GM18507 (cell line): ENCODE measurements around the gene ASCC1.
"Not testable (repeated sequence)": the region's sequence is repeated elsewhere in the genome, so short reads cannot be mapped to it uniquely, and the experiment has no call there.

Experiments
- DNase-seq: peaks from one replicate; pipeline ENCODE4 v3.0.0; 2011; ENCODE audit warnings: low read depth; ENCODE audit not compliant: insufficient read length; ENCODE audit errors: extremely low spot score
- FAIRE-seq: peaks from 2 replicates; lab custom pipeline; 2011; peaks lifted over from hg19 to GRCh38; lab: Jason Lieb, UNC

Gene ASCC1

DNA sequence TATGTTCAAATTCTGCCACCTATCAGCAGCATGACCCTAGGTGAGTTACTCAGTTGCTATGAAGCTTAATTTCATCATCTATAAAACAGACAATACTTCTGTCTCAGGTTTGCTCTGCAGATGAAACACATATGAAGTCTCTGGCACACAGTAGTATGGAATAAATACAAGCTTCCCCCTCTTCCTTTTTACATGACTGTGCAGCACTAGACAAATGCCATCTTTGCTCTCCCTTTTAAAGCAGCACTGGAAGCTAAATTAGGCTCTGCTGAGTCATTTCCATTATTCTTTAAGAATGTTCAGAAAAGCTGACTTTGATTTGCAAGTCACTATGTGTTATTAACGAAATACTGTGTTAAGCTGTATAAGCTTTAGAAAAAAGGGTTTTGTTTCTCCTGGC lies 40.9 kb downstream of the ASCC1 start:
- peak; percentile 50 for FAIRE-seq
- no peak for DNase-seq

DNA sequence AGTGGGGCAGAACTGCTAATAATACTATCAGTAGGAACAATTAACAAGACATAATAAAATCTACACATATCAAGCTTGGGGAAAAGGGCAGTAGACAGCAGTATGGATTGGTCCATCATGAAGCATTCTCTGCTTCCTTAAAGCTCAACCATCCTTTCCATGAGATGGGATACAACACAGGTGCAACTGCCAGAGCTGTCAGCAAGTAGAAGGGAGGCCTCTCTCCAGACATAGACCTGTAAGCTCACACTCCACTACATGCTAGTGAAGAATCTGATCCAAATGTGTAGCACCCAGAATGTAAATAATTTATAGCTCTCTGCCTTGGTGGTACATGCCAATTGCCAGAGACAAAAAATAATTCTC lies 41.8 kb downstream of the ASCC1 start:
- FAIRE-seq (no peak), DNase-seq (no peak)

DNA sequence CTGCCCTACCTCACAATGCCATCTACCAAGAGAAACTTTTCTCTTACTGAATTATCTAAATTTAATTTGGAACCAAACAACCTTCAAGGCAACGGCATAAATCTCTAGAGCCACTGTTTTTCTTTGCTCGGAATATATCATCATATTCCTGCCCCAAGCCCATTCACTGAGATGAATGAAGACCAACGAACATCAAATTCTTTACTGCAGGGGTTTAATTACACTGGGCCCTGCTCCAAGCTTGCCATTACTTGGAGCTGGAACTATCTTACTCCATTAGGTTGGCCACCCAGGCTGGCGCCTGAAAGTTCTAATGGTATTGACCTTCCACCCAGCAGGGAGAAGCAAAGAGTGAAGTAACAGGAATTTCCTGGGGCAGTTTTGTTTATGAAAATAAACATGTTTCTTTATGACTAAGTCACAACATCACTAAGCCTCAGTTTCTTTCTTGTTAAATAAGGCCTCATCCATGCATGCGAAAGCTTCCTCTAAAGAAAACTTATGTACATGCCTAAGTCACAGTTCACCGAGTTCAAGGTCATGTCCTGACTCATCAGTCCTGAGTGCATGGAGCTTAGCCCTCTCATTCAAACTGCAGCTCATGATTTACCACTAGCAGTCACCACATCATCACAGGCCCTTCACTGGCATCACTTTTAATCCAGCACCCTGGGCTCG lies 42.3 kb downstream of the ASCC1 start:
- no peak for DNase-seq
- FAIRE-seq, result peak; percentile 88

DNA sequence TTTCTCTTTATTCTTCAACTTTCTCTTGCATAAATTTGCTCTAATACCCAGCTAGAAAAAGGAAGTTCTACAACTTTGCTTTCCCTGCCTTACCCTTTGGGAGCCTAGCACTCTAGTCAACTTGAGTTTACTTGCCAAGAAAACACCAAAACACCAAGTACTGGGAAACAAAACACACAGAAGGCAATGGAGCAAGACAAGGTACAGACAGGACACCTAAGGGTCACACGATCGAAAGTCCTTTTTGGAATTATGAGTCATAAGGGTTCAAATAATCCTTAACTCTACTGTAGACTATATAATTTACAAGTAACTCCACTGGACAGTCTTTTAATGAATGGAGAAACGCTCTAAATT lies 42.8 kb downstream of the ASCC1 start:
- DNase-seq, result no peak
- FAIRE-seq, result peak; percentile 65

DNA sequence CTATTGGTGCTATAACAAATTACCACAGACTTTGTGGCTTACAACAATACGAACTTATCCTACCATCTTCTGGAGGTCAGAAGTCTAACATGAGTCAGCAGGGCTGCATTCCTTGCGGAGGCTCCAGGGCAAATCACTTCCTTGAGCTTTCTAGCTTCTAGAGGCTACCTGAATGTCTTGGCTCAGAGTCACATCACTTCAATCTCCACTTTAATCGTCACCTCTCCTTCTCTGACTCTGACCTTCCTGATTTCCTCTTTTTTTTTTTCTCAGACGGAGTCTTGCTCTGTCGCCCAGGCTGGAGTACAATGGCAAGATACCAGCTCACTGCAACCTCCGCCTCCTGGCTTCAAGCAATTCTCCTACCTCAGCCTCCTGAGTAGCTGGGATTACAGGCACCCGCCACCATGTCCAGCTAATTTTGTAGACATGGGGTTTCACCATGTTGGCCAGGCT lies 44.9 kb downstream of the ASCC1 start:
- FAIRE-seq (no peak), DNase-seq (no peak)

DNA sequence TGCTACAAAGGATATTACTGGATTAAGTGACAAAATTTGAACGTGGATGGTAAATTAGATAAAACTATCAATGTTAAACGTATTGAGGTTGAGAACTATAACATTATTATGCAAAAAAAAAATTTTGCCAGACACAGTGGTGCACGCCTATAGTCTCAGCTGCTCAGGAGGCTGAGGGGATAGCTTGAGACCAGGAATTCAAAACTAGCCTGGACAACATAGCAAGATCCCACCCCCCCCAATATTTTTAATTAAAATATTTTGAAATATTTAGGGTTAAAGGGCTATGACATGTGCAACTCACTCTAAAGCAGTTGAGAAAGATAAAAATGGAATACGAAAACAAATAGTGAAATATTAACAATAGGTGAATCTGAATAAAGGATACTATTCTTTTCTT lies 45.3 kb downstream of the ASCC1 start:
- FAIRE-seq, result no peak

DNA sequence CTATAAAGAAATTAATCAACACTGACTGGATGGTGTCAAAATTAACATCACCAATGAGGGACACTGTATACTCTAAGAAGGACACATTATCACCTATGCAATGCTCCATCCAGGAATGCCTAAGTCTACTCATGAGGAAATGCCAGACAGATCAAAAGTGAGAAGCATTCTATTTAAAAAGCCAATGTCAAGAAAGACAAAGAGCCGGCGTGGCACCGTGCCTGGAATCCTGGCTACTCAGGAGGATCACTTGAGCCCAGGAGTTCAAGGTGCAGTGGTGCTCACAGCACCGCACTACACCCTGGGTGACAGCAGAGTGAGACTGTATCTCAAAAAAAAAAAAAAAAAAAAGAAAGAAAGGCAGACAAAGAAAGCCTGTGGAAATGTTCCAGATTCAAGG lies 45.8 kb downstream of the ASCC1 start:
- FAIRE-seq, result no peak
- DNase-seq, result no peak

More for the DNA sequence above, 45.3 kb downstream of the ASCC1 start:
- DNase-seq, result no peak

DNA sequence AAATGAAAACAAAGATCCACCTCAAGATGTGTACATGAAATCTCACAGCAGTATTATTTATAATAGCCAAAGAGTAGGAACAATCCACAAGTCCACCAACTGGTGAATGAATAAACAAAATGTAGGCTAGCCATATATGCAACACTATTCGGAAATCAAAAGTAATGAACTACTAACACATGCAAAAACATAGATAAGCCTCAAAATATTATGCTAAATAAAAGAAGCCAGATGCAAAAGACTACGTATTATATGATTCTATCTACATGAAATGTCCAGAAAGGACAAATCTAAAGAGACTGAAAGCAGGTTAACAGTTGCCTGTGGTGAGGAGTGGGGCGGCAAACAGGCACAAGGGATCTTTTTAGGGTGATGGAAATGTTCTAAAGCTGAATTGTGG lies 49.0 kb downstream of the ASCC1 start:
- DNase-seq (no peak), FAIRE-seq (no peak)

DNA sequence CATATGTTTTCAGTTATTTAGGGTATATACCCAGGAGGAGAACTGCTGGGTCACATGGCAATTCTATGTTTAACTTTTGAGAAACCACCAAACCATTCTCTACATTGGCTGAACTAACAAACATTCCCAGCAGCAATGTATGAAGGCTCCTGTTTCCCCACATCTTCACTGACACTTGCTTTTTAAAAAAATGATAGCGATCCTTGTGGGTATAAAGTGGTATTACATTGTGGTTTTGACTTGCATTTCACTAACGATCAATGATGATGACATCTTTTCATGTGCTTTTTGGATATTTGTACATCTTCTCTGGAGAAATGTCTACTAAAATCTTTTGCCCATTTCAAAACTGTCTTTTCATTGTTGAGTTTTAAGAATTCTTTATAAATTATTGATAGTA lies 51.5 kb downstream of the ASCC1 start:
- DNase-seq (no peak), FAIRE-seq (peak; percentile 45)

DNA sequence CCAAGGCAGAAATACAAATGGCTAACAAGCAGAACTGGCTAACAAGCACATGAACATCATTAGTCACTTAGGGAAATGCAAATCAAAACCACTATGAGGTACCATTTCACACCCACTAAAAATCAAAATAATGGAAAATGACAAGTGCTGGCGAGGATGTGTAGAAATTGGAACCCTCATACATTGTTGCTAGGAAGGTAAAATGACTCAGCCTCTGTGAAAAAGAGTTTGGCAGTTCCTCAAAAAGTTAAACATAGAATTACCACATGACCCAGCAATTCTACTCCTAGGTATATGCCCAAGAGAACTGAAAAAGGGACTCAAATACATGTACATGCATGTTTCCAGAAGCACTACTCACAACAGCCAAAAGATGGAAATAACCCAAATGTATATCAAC lies 53.1 kb downstream of the ASCC1 start:
- DNase-seq (no peak), FAIRE-seq (peak; percentile 77)

DNA sequence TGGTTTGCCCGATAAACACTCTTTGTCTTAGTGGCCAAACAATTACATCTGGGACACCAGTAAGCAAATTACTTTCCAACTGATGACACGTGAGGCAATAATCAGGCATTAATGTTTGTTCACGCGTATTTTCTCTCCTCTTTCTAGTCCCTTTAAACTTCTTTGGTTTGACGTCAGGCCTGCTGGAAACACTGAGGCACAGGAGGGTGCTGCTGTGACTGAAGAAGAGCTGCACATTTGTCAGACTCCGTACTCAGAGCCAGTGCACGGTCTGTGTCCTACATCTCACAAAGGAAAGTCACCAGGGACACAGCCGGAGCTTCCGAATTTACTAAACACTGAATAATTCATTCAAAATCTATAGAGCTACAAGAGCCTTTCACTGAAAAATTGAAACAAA lies 57.9 kb downstream of the ASCC1 start:
- DNase-seq, result no peak
- no peak for FAIRE-seq

DNA sequence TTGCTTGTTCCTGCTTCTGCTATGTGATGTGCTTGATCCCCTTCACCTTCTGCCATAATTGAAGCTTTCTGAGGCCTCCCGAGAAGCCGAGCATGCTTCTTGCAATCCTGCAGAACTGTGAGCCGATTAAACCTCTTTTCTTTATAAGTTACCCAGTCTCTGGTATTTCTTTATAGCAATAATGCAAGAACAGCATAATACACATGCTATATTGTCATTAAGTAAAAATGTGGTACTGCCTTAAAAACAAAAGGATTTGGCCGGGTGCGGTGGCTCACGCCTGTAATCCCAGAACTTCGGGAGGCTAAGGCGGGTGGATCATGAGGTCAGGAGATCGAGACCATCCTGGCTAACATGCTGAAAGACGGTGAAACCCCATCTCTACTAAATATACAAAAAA lies 59.9 kb downstream of the ASCC1 start:
- FAIRE-seq (no peak), DNase-seq (no peak)

DNA sequence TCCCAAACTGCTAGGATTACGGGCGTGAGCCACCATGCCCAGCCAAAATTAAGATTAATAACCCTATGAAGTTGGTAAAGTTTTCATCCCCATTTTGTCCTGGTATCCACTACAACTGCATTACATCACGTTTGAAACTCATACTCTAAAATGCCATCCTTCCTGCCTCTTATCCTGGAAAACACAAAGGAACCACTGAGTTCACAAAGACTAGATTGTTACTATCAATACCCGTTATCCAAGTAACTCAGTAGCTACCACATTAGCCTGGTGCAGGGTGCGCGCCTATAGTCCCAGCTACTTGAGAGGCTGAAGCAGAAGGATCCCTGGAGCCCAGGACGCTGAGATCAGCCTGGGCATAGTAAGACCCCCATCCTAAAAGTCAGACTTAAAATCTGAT lies 63.8 kb downstream of the ASCC1 start:
- DNase-seq, result no peak
- no peak for FAIRE-seq

DNA sequence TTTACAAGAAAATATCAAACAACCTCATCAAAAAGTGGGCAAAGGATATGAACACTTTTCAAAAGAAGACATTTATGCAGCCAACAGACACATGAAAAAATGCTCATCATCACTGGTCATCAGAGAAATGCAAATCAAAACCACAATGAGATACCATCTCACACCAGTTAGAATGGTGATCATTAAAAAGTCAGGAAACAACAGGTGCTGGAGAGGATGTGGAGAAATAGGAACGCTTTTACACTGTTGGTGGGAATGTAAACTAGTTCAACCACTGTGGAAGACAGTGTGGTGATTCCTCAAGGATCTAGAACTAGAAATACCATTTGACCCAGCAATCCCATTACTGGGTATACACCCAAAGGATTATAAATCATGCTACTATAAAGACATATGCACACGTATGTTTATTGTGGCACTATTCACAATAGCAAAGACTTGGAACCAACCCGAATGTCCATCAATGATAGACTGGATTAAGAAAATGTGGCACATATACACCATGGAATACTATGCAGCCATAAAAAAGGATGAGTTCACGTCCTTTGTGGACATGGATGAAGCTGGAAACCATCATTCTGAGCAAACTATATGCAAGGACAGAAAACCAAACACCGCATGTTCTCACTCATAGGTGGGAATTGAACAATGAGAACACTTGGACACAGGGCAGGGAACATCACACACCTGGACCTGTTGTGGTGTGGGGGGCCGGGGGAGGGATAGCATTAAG lies 65.2 kb downstream of the ASCC1 start:
- FAIRE-seq, DNase-seq: not testable (repeated sequence)

DNA sequence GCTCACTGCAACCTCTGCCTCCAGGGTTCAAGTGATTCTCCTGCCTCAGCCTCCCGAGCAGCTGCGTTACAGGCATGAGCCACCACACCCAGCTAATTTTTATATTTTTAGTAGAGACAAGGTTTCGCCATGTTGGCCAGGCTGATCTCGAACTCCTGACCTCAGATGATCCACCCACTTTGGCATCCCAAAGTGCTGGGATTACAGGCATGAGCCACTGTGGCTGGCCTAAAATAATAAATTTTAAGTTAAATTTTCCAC lies 68.8 kb downstream of the ASCC1 start:
- not testable (repeated sequence) for FAIRE-seq, DNase-seq

DNA sequence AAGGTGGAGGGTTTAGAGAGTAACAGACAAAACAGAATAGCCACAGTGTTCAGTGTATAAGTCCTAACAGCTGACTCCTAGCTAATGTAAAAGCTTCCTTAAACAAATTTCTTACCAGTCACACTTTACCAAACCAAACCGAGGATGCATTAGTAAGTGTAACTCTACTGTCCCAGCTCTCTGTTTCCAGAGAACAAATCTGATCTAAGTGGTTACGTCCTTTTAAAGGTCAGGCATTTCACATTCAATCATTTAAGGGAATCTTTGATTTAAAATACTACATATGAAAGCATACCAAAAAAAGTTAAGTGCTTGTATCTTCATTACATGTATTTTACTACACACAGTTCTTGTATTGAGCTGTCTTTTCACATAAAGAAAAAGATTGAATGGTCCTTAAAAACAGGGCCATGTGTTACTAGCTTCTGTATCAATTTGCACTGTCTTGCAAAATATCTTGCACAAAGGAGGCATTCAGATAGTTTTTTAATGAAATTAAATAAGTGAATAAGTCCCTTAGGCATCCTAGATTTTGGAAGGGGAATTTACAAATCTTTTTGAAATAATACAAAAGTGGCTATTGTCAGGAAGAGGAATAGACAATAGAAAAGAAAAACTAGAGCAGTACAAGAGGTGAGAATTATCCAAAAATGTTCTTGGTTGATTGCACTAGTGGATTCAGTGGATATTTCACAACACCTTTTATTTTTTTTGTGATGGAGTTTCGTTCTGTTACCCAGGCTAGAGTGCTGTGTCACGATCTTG lies 69.3 kb downstream of the ASCC1 start:
- DNase-seq, result no peak
- FAIRE-seq, result no peak

DNA sequence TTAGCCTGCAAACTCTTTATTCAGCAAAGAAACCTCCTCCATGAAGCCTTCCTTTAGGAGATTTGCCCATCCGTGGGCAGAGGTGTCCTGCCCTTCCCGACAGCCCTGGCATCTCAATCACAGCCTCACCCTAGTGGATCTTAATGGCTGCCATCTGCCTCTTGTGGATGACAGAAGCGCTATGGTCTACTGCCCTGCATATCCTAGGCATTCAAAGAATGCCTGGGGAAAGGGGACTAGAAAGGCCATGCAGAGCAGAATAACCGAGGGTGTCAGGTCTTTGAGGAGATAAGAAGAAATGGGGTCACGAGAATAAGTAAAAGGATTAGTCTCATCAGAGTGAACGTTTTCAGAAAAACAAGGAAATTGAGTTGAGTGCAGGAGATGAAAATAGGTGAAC lies 70.0 kb downstream of the ASCC1 start:
- DNase-seq (no peak), FAIRE-seq (no peak)

DNA sequence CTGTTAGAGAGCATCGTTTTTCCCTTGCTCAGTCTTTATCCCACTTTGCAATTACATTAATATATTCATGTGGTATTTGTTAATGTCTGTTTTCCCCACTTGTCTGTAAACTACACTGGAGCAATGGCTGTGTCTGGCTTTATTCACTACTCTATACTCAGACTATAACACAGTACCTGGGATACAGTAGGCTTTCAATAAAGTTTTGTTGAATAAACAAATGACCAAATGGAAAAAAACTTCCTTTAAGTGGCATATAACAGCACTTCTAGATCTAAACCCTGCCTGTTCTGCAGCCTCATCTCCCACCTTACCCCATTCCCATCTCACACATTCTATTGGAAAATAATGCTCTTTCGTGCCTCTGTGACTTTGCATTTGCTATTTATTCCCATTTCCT lies 70.4 kb downstream of the ASCC1 start:
- no peak for DNase-seq
- FAIRE-seq, result no peak

DNA sequence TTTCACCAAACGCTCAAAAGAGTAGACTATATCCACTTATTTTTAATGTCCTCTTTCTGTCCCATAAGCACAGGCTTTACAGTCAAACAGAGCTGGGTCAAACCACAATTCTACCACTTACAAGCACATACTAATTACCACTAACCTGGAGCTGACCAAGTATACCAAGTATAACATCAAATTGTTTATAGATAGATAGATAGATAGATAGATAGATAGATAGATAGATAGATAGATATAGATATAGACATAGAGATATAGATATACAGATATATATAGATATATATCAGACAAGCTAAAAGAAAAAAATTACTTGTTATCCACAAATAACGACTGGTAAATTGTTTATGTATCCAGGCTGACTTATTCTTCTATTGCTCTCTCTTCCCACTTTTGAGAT lies 75.2 kb downstream of the ASCC1 start:
- DNase-seq (no peak), FAIRE-seq (no peak)

DNA sequence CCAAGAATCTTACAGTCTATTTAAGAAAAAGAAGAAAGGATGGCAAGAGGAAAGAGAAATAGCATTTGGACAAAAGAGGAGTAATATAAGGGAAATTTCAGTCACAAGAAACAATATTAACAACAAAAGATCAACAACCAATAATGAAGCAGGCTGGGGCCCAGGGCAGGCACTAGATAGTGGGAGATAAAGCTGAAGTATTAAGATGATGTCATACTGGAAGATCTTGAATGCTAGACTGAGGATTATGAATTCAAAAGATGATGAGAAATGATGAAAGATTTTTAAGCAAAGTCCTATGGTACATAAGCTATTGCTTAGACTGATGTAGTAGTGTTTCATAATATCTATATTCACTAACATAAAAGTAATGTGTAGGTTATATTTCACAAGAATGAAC lies 75.9 kb downstream of the ASCC1 start:
- no peak for FAIRE-seq
- DNase-seq, result no peak

DNA sequence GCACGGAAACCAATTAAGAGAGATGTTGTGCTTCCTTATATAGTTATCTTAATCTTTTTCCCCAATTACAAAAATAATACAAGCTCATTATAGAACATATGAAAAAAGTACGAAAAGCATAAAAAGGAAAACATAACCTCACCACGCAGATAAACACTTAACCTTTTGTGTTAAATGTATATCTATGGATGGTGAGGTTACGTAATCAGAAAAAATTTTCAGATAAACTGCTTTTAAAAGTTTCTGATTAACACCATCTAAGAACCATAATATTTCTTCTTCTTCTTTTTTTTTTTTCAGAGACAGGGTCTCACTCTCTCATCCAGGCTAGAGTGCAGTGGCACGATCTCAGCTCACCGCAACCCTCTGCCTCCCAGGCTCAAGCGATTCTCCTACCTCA lies 78.5 kb downstream of the ASCC1 start:
- no peak for DNase-seq
- no peak for FAIRE-seq
